SKM-1 (cell line): ENCODE results near the gene ARMH4.

Source experiments
- DNase-seq: peaks from one replicate; lab custom pipeline; 2025; ENCODE audit not compliant: unreplicated experiment; lab: John Stamatoyannopoulos, UW

The ARMH4 gene

GRCh38 chr14:57970594-57970993, 181.4 kb downstream of the ARMH4 start:
- no peak for DNase-seq

GRCh38 chr14:57970175-57970574, 181.8 kb downstream of the ARMH4 start:
- DNase-seq, result no peak

- no peak for DNase-seq
Measured at GRCh38 chr14:57963071-57963470, 188.9 kb downstream of the ARMH4 start.

GRCh38 chr14:57962325-57963035, 189.5 kb downstream of the ARMH4 start:
- no peak for DNase-seq

GRCh38 chr14:57961786-57962060, 190.3 kb downstream of the ARMH4 start:
- DNase-seq, result no peak

GRCh38 chr14:57960946-57961785, 190.8 kb downstream of the ARMH4 start:
- DNase-seq, result no peak

- DNase-seq, result no peak
Measured at GRCh38 chr14:57957441-57957840, 194.6 kb downstream of the ARMH4 start.
